Measurements from ENCODE around the gene WDR90. TPM values are rescaled to one million over a fixed set of nuclear protein-coding genes. Genes with fewer than 3 reads are reported as not detected.

Gene WDR90
- total RNA-seq, 1 experiment from 2014 or later: 68.2 TPM

DNA sequence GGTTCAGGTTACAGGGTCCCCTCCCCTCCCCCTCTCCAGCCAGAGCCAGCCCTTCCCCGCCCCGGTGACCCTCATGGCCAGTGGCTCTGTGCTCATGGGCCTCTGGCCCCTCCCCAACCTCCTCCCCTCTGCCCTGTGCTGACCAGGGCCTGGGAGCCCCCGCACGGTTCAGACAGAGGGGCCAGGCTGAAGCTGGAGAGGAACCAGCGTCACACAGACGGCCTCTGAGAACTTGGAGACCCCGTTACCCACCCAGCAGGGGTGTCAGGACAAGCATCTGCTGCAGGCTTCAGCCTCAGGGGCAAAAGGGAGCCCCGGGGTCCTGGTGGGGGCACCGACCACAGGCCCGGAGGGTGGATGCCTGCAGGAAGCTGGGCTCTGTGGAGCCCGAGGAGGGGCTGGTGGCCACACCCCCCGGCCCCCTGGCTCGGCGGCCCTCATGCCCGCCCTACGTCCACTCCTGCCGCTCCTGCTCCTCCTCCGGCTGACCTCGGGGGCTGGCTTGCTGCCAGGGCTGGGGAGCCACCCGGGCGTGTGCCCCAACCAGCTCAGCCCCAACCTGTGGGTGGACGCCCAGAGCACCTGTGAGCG lies 18.3 kb upstream of the WDR90 start, which contains the start of gene WFIKKN1:
WFIKKN1 (plus strand) TSS at position 171 of the 591 bp plus-strand sequence; CDS start at position 440, 269 bp downstream.
- no peaks in the 10 kb centered on the region for H3K79me1 ChIP-seq (ENCODE audit: insufficient read depth, low read depth, low read length, poor library complexity, severe bottlenecking)
- peak within 1 kb of the TSS; percentile 67 for H3K18ac ChIP-seq (ENCODE audit: insufficient read length, low read depth, low read length)
- H4K5ac ChIP-seq (ENCODE audit: insufficient read length, low read depth, low read length): no peak within 1 kb of the TSS
- peaks cover 2% of the 10 kb centered on the region; the same call in 1 of the 2 replicates for H3K79me2 ChIP-seq (ENCODE audit: insufficient read depth, low read length)
- no peak within 1 kb of the TSS for H3K9ac ChIP-seq (ENCODE audit: extremely low read depth, insufficient read length, low read length)
- H2BK15ac ChIP-seq (ENCODE audit: low read depth, low read length): no peak within 1 kb of the TSS
- Mint-ChIP-seq H3K36me3 (ENCODE audit: insufficient read depth in 1 of 3, low read depth in 3 of 3) (peaks cover 0 to 12% (median 0%) of the 10 kb centered on the region in 3 experiments; a peak in 4 of 7 replicates), H3K27ac (peak within 1 kb of the TSS; percentile 57 to 83 (median 67); a peak in 3 of 7 replicates), H3K9me3 (no peaks in the 10 kb centered on the region), H3K4me3 (peak within 1 kb of the TSS; percentile 47 to 70), H3K4me1 (peaks cover 6 to 30% of the 10 kb centered on the region in 2 experiments; a peak in 3 of 4 replicates), H3K27me3 (ENCODE audit: low read depth) (no peaks in the 10 kb centered on the region)
- peak within 1 kb of the TSS; percentile 71 for H3K14ac ChIP-seq (ENCODE audit: insufficient read depth, low read length)
- WGBS (ENCODE audit: extremely low coverage, insufficient read length, low lambda C conversion rate): no CpG with 5 or more reads among the region's 23 CpGs
- no peak within 1 kb of the TSS for H2BK120ac ChIP-seq (ENCODE audit: low read depth, low read length, poor library complexity, severe bottlenecking)
- H3K27ac ChIP-seq (ENCODE audit: insufficient read length, low read depth, low read length): no peak within 1 kb of the TSS
- H3T11ph ChIP-seq (ENCODE audit: low read length): no peak within 1 kb of the TSS
- H2BK5ac ChIP-seq (ENCODE audit: insufficient read length, low read length): no peak within 1 kb of the TSS
- no peak within 1 kb of the TSS for H3K4ac ChIP-seq (ENCODE audit: low read depth, low read length)
- peak; percentile 92 for DNase-seq
- no peak within 1 kb of the TSS for H3K56ac ChIP-seq (ENCODE audit: insufficient read length, low read depth, low read length)
- H3K9me3 ChIP-seq (ENCODE audit: control insufficient read depth, low read depth, low read length): no peaks in the 10 kb centered on the region
- H3K27me3 ChIP-seq (ENCODE audit: insufficient read depth, low read length): no peaks in the 10 kb centered on the region
- no peak within 1 kb of the TSS for H2AK5ac ChIP-seq (ENCODE audit: insufficient read length, low read length)
- no peak within 1 kb of the TSS for H4K8ac ChIP-seq (replicated peaks; ENCODE audit: insufficient read length, low read depth, low read length)
- H4K91ac ChIP-seq (ENCODE audit: insufficient read length, low read depth, low read length): no peak within 1 kb of the TSS
- H3K4me2 ChIP-seq (ENCODE audit: insufficient read depth, insufficient read length, low read length): peak within 1 kb of the TSS; percentile 16
- no peak within 1 kb of the TSS for H2AFZ ChIP-seq (ENCODE audit: low read length)
- TF ChIP-seq, protein P1, sequence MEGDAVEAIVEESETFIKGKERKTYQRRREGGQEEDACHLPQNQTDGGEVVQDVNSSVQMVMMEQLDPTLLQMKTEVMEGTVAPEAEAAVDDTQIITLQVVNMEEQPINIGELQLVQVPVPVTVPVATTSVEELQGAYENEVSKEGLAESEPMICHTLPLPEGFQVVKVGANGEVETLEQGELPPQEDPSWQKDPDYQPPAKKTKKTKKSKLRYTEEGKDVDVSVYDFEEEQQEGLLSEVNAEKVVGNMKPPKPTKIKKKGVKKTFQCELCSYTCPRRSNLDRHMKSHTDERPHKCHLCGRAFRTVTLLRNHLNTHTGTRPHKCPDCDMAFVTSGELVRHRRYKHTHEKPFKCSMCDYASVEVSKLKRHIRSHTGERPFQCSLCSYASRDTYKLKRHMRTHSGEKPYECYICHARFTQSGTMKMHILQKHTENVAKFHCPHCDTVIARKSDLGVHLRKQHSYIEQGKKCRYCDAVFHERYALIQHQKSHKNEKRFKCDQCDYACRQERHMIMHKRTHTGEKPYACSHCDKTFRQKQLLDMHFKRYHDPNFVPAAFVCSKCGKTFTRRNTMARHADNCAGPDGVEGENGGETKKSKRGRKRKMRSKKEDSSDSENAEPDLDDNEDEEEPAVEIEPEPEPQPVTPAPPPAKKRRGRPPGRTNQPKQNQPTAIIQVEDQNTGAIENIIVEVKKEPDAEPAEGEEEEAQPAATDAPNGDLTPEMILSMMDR (conservative IDR thresholded peaks at IDR 0.05): no peak
- no peak within 1 kb of the TSS for H2BK12ac ChIP-seq (ENCODE audit: insufficient read length, low read depth, low read length)
- H3K4me1 ChIP-seq (ENCODE audit: insufficient read depth, low read length): no peaks in the 10 kb centered on the region; the same call in 1 of the 2 replicates
- no peak within 1 kb of the TSS for H2BK20ac ChIP-seq (ENCODE audit: low read depth, low read length, poor library complexity, severe bottlenecking)
- no peak within 1 kb of the TSS for H3K23ac ChIP-seq (ENCODE audit: insufficient read length, low read depth, low read length)
- H4K20me1 ChIP-seq (ENCODE audit: control insufficient read depth, insufficient read depth, insufficient read length): no peaks in the 10 kb centered on the region
- peaks cover 12% of the 10 kb centered on the region for H3K23me2 ChIP-seq (ENCODE audit: insufficient read length, low read depth, low read length, poor library complexity, severe bottlenecking)
